Lower lobe of right lung (tissue), 2 donors: ENCODE measurements around the gene CCDC90B. TPM values are rescaled to one million over a fixed set of nuclear protein-coding genes. Genes with fewer than 3 reads are reported as not detected.

Experiments used
- ATAC-seq, 2 donors: fragments of 200-7000 bp; cut with Tn5 transposase; one replicate each; pipeline ENCODE4 v1.9.1; 2020 to 2022; ENCODE audit warnings: mild to moderate bottlenecking in 2 of 2, moderate library complexity in 2 of 2
- DNase-seq: peaks from one replicate; pipeline ENCODE4 v3.0.0-alpha.2; 2020
- H3K27ac ChIP-seq: fragments of 200-600 bp; one replicate; pipeline ENCODE4 v1.8.0; 2022
- H3K27me3 ChIP-seq: fragments of 200-600 bp; one replicate; pipeline ENCODE4 v1.8.0; 2022; ENCODE audit warnings: low read depth
- H3K36me3 ChIP-seq: fragments of 200-600 bp; one replicate; pipeline ENCODE4 v1.8.0; 2022; ENCODE audit warnings: mild to moderate bottlenecking
- H3K4me1 ChIP-seq: fragments of 200-600 bp; one replicate; pipeline ENCODE4 v1.8.0; 2022
- H3K4me3 ChIP-seq: fragments of 200-600 bp; one replicate; pipeline ENCODE4 v1.8.0; 2022; ENCODE audit warnings: mild to moderate bottlenecking
- H3K9me3 ChIP-seq: fragments of 200-600 bp; one replicate; pipeline ENCODE4 v1.8.0; 2022
- intact Hi-C: fragments of 100-400 bp; cut with DNase I; formaldehyde crosslinking; loops from one replicate; pipeline ENCODE4 v1.11.0; 2022
- total RNA-seq: library from RNA; stranded (reverse); fragmentation: NEBNext Ultra II Directional; extraction: Animal tissue kit (Norgen Biotek cat#: 25700); gene quantifications from one replicate; pipeline ENCODE4 v1.2.1, GENCODE V29; 2021
- TF ChIP-seq, protein P1 (sequence below): fragments of 200-600 bp; IDR thresholded peaks from one replicate; pipeline ENCODE4 v1.8.0; 2022; ENCODE audit warnings: antibody characterized with exemption, mild to moderate bottlenecking
- donor health status: DM: no; HTN: yes; CAD: no; lungs with severe emphysema.

The CCDC90B gene
- total RNA-seq, 1 donor from 2014 or later, result 30.0 TPM

- H3K4me1 ChIP-seq, result peaks cover 4% of the 10 kb centered on the region
- no peak overlapping the region for H3K4me3 ChIP-seq
- no peaks in the 10 kb centered on the region for H3K9me3 ChIP-seq
- H3K27me3 ChIP-seq, result no peaks in the 10 kb centered on the region
- intact Hi-C loops, result no loop called here
- TF ChIP-seq, protein P1, sequence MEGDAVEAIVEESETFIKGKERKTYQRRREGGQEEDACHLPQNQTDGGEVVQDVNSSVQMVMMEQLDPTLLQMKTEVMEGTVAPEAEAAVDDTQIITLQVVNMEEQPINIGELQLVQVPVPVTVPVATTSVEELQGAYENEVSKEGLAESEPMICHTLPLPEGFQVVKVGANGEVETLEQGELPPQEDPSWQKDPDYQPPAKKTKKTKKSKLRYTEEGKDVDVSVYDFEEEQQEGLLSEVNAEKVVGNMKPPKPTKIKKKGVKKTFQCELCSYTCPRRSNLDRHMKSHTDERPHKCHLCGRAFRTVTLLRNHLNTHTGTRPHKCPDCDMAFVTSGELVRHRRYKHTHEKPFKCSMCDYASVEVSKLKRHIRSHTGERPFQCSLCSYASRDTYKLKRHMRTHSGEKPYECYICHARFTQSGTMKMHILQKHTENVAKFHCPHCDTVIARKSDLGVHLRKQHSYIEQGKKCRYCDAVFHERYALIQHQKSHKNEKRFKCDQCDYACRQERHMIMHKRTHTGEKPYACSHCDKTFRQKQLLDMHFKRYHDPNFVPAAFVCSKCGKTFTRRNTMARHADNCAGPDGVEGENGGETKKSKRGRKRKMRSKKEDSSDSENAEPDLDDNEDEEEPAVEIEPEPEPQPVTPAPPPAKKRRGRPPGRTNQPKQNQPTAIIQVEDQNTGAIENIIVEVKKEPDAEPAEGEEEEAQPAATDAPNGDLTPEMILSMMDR, result no peak
- ATAC-seq (no peak), DNase-seq (no peak)
- H3K36me3 ChIP-seq, result no peaks in the 10 kb centered on the region
- no peak overlapping the region for H3K27ac ChIP-seq
Measured at GRCh38 chr11:83294208-83294607, 8.0 kb upstream of the CCDC90B start.

DNA sequence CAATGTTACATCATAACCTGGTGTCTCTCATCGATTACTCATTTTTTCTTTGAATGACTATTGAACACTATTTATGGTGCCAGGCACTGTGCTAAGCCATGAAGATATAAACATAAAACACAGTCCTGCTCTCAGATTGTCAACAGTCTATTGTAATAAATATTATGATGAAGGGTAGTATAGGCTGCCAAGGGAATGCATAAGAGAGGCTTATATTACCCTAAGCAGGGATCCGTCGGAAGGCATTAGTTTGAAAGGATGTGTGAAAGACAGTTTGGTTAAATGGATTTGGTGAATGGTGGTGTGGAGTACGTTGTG lies 7.2 kb upstream of the CCDC90B start:
- TF ChIP-seq, protein P1, result no peak
- DNase-seq, result no peak
- intact Hi-C loops, result no loop called here

DNA sequence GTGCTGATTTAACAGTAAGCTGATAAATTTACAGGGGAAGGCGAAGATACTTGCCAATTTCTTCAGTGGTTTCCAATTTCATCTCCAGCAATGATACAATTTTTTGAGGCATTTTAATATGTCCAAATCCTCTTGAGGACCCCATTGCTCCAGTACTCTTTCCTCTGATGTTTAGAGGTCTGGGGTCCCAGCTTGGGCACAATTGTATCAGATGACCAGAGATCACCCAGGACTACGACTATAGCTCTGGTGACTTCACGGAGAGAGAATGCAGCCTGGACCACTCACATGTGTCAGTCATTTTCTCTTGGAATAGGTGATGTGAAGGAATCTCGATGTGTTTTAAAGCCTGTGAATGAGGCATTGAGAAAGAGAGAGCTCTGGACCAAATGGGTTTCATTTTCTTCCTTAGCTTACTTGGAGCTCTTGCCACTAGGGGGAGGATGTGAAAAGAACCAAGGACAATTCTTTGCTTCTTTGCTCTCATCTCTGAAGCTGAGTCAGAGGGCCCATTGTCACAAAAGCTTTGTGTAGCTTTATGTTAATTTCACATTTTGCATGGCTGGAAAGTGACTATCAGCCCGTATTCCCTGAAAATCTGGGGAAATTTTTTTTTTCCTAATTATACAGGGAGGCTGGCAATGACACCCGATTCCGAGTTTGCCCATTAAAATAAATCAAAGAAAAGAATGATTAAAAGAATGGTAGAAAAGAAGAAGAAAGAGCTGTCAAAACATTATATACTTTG lies 6.7 kb upstream of the CCDC90B start:
- H3K9me3 ChIP-seq, result no peaks in the 10 kb centered on the region
- no peak for DNase-seq
- H3K36me3 ChIP-seq, result no peaks in the 10 kb centered on the region
- H3K27ac ChIP-seq, result no peak overlapping the region
- intact Hi-C loops, result no loop called here
- ATAC-seq, result peak; percentile 66 to 75
- TF ChIP-seq, protein P1, result peak; percentile 69
- no peak overlapping the region for H3K4me3 ChIP-seq
- H3K4me1 ChIP-seq, result peaks cover 4% of the 10 kb centered on the region
- no peaks in the 10 kb centered on the region for H3K27me3 ChIP-seq

More for the DNA sequence above, 7.2 kb upstream of the CCDC90B start:
- ATAC-seq, result no peak
- peaks cover 4% of the 10 kb centered on the region for H3K4me1 ChIP-seq
- H3K36me3 ChIP-seq, result no peaks in the 10 kb centered on the region
- H3K27ac ChIP-seq, result no peak overlapping the region
- no peaks in the 10 kb centered on the region for H3K27me3 ChIP-seq
- H3K9me3 ChIP-seq, result no peaks in the 10 kb centered on the region
- no peak overlapping the region for H3K4me3 ChIP-seq

- Histone ChIP-seq H3K27ac (no peak overlapping the region), H3K4me1 (peaks cover 29% of the 10 kb centered on the region), H3K4me3 (no peak overlapping the region), H3K9me3 (no peaks in the 10 kb centered on the region), H3K36me3 (no peaks in the 10 kb centered on the region), H3K27me3 (no peaks in the 10 kb centered on the region)
- TF ChIP-seq, protein P1, result no peak
- intact Hi-C loops, result no loop called here
- DNase-seq (no peak), ATAC-seq (no peak)
Measured at GRCh38 chr11:83287631-83288030, 1.5 kb upstream of the CCDC90B start.

DNA sequence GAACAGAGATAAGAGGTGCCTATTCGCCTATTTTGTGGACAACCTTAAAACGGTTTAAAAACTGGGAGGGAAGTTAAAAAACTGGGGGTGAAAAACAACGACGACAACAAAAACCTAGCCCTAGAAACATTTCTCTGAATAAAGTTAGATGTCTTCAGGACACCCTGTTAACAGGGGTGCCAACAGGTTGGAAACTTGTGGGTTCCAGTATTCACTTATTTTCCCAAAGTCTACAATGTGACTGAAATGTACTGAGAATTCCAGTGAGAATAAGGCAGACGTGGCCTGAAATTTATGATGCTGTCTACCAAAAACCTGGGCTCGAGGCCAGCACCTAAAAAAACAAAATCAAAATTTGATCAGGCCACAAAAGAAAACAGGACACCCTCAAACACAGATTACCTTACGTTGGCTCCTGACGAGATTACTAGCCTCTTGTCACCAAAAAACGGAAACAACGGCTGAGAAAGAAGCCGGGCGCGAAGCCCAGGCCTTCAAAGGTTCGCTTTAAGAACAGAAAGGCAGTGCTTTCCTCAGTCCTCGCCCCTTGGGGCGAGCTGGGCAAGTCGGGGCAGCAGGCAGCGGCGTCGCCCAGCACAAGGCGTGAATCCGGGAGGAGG lies 906 bp downstream of the CCDC90B start:
- DNase-seq, result no peak

More for the DNA sequence above, 906 bp downstream of the CCDC90B start:
- H3K27ac ChIP-seq, result peak overlapping the region; percentile 99
- H3K36me3 ChIP-seq, result peaks cover 5% of the 10 kb centered on the region
- TF ChIP-seq, protein P1, result no peak
- ATAC-seq, result peak; percentile 72 to 77
- no peaks in the 10 kb centered on the region for H3K27me3 ChIP-seq
- H3K4me1 ChIP-seq, result peaks cover 37% of the 10 kb centered on the region
- intact Hi-C loops, result no loop called here
- H3K9me3 ChIP-seq, result no peaks in the 10 kb centered on the region
- H3K4me3 ChIP-seq, result peak overlapping the region; percentile 94
